ENCODE data around the gene RPS29.

RPS29 gene

GRCh38 chr14:49581209-49582112, 4.7 kb downstream of the RPS29 start:
- Histone ChIP-seq H3K9me2 (ENCODE audit: low read depth, low read length) (no peaks in the 10 kb centered on the region), H3K9ac (ENCODE audit: low read length) (no peak overlapping the region), H3K4me2 (ENCODE audit: low read length) (no peak overlapping the region), H3K79me2 (ENCODE audit: insufficient read depth, low read length) (peaks cover 57% of the 10 kb centered on the region), H4K20me1 (ENCODE audit: insufficient read depth, low read length) (peaks cover 7% of the 10 kb centered on the region; the same call in 1 of the 2 replicates), H3K36me3 (ENCODE audit: insufficient read depth, low read length) (peaks cover 77% of the 10 kb centered on the region), H3K4me3 (ENCODE audit: low read depth, low read length, poor library complexity, severe bottlenecking) (no peak overlapping the region), H3K4me1 (ENCODE audit: insufficient read depth, low read length, severe bottlenecking) (peaks cover 25% of the 10 kb centered on the region), H3K9me3 (ENCODE audit: low read length) (no peaks in the 10 kb centered on the region), H3K27me3 (ENCODE audit: insufficient read depth, low read length) (no peaks in the 10 kb centered on the region), H3K27ac (ENCODE audit: low read depth, low read length, poor library complexity, severe bottlenecking) (peak overlapping the region; percentile 7), H2AFZ (ENCODE audit: low read length) (no peak overlapping the region), H3F3A (ENCODE audit: insufficient read depth, low read length) (no peaks in the 10 kb centered on the region)
- no peak for TF ChIP-seq EZH2 (IDR thresholded peaks at IDR 0.05; ENCODE audit: borderline replicate concordance, low read length)
- TF ChIP-seq CTCF (IDR thresholded peaks at IDR 0.05; ENCODE audit: low read length): no peak

GRCh38 chr14:49579841-49580240, 6.3 kb downstream of the RPS29 start:
- no peak overlapping the region for H3K27ac ChIP-seq (ENCODE audit: low read depth, low read length, poor library complexity, severe bottlenecking)
- no peaks in the 10 kb centered on the region for H3K9me3 ChIP-seq (ENCODE audit: low read length)
- no peak overlapping the region for H2AFZ ChIP-seq (ENCODE audit: low read length)
- no peaks in the 10 kb centered on the region for H3F3A ChIP-seq (ENCODE audit: insufficient read depth, low read length)
- no peak overlapping the region for H3K9ac ChIP-seq (ENCODE audit: low read length)
- no peak overlapping the region for H3K4me3 ChIP-seq (ENCODE audit: low read depth, low read length, poor library complexity, severe bottlenecking)
- no peak overlapping the region for H3K4me2 ChIP-seq (ENCODE audit: low read length)
- TF ChIP-seq CTCF (IDR thresholded peaks at IDR 0.05; ENCODE audit: low read length): no peak
- TF ChIP-seq EZH2 (IDR thresholded peaks at IDR 0.05; ENCODE audit: borderline replicate concordance, low read length): no peak
- H3K79me2 ChIP-seq (ENCODE audit: insufficient read depth, low read length): peaks cover 43% of the 10 kb centered on the region
- H3K4me1 ChIP-seq (ENCODE audit: insufficient read depth, low read length, severe bottlenecking): peaks cover 22% of the 10 kb centered on the region
- H3K9me2 ChIP-seq (ENCODE audit: low read depth, low read length): no peaks in the 10 kb centered on the region
- H4K20me1 ChIP-seq (ENCODE audit: insufficient read depth, low read length): peaks cover 7% of the 10 kb centered on the region; the same call in 1 of the 2 replicates
- H3K27me3 ChIP-seq (ENCODE audit: insufficient read depth, low read length): no peaks in the 10 kb centered on the region
- H3K36me3 ChIP-seq (ENCODE audit: insufficient read depth, low read length): peaks cover 83% of the 10 kb centered on the region

- Histone ChIP-seq H3K27me3 (ENCODE audit: insufficient read depth, low read length) (no peaks in the 10 kb centered on the region), H3K27ac (ENCODE audit: low read depth, low read length, poor library complexity, severe bottlenecking) (no peak overlapping the region), H2AFZ (ENCODE audit: low read length) (no peak overlapping the region), H3K4me2 (ENCODE audit: low read length) (no peak overlapping the region), H3K4me1 (ENCODE audit: insufficient read depth, low read length, severe bottlenecking) (peaks cover 5% of the 10 kb centered on the region), H3K79me2 (ENCODE audit: insufficient read depth, low read length) (peaks cover 26% of the 10 kb centered on the region), H4K20me1 (ENCODE audit: insufficient read depth, low read length) (no peaks in the 10 kb centered on the region), H3K9me2 (ENCODE audit: low read depth, low read length) (no peaks in the 10 kb centered on the region), H3K9ac (ENCODE audit: low read length) (no peak overlapping the region), H3K9me3 (ENCODE audit: low read length) (no peaks in the 10 kb centered on the region), H3K36me3 (ENCODE audit: insufficient read depth, low read length) (peaks cover 83% of the 10 kb centered on the region), H3K4me3 (ENCODE audit: low read depth, low read length, poor library complexity, severe bottlenecking) (no peak overlapping the region), H3F3A (ENCODE audit: insufficient read depth, low read length) (no peaks in the 10 kb centered on the region)
- TF ChIP-seq CTCF (IDR thresholded peaks at IDR 0.05; ENCODE audit: low read length) (no peak), EZH2 (IDR thresholded peaks at IDR 0.05; ENCODE audit: borderline replicate concordance, low read length) (no peak)
These were observed 8.0 kb downstream of the RPS29 start for GRCh38 chr14:49578141-49578540.
